Tibial nerve (tissue), 4 donors: ENCODE measurements around the gene RPRD1B.
"Not testable (repeated sequence)": the region's sequence is repeated elsewhere in the genome, so short reads cannot be mapped to it uniquely, and the experiment has no call there.

Experiments used
- EP300 ChIP-seq, 2 donors: sonication (generic); formaldehyde crosslinking; IDR thresholded peaks; one replicate each; pipeline ENCODE4 v1.6.1; 2017; ENCODE audit warnings: antibody characterized with exemption in 2 of 2, mild to moderate bottlenecking in 1 of 2
- POLR2A ChIP-seq, 2 donors: fragments of 450-650 bp; IDR thresholded peaks; one replicate each; pipeline ENCODE4 v1.6.1; 2017; ENCODE audit warnings: antibody characterized with exemption in 2 of 2, mild to moderate bottlenecking in 2 of 2, moderate library complexity in 2 of 2
- TF ChIP-seq, protein P1 (sequence below), 5 experiments: fragments of 200-600 bp in 3 of 5; fragments of 450-650 bp in 2 of 5; sonication (generic) in 3 of 5; IDR thresholded peaks; one replicate each; pipeline ENCODE4 v1.5.1; 2016 to 2019; ENCODE audit warnings: antibody characterized with exemption in 5 of 5, mild to moderate bottlenecking in 3 of 5, moderate library complexity in 2 of 5

DNA sequence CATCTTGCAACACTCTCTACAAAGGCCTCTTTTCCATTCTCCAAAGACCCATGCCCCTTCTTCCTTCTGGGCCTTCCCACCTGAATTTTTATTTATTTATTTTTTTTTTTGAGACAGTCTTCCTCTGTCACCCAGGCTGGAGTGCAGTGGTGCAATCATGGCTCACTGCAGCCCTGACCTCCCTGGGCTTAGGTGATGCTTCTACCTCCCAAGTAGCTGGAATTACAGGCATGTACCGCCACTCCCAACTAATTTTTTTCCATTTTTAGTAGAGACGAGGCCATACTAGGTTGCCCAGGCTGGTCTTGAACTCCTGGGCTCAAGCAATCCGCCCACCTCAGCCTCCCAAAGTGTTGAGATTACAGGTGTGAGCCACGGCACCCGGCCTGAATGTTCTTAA lies 24.1 kb upstream of the RPRD1B start:
- TF ChIP-seq EP300, POLR2A (IDR thresholded peaks at IDR 0.05): not testable (repeated sequence)
- TF ChIP-seq, protein P1, sequence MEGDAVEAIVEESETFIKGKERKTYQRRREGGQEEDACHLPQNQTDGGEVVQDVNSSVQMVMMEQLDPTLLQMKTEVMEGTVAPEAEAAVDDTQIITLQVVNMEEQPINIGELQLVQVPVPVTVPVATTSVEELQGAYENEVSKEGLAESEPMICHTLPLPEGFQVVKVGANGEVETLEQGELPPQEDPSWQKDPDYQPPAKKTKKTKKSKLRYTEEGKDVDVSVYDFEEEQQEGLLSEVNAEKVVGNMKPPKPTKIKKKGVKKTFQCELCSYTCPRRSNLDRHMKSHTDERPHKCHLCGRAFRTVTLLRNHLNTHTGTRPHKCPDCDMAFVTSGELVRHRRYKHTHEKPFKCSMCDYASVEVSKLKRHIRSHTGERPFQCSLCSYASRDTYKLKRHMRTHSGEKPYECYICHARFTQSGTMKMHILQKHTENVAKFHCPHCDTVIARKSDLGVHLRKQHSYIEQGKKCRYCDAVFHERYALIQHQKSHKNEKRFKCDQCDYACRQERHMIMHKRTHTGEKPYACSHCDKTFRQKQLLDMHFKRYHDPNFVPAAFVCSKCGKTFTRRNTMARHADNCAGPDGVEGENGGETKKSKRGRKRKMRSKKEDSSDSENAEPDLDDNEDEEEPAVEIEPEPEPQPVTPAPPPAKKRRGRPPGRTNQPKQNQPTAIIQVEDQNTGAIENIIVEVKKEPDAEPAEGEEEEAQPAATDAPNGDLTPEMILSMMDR (IDR thresholded peaks at IDR 0.05) = not testable (repeated sequence)
